HuH-7.5 (cell line): Measurements from ENCODE around the gene SYP.

Source experiments
- DNase-seq: peaks from one replicate; pipeline ENCODE4 v3.0.0; 2011; ENCODE audit warnings: low spot score

Gene SYP

GRCh38 chrX:49199906-49200771, at the start of gene SYP:
SYP (minus strand) TSS chrX:49200193; CDS start chrX:49200186, 7 bp downstream.
- peak; percentile 94 for DNase-seq

GRCh38 chrX:49249616-49250015, 49.6 kb upstream of the SYP start:
- DNase-seq, result no peak

GRCh38 chrX:49249071-49249470, 49.1 kb upstream of the SYP start:
- DNase-seq, result no peak

- no peak for DNase-seq
Measured at GRCh38 chrX:49247916-49248811, 48.2 kb upstream of the SYP start.

- DNase-seq, result no peak
Measured at GRCh38 chrX:49247346-49247745, 47.4 kb upstream of the SYP start.

GRCh38 chrX:49246541-49246940, 46.5 kb upstream of the SYP start:
- DNase-seq, result no peak

- no peak for DNase-seq
Measured at GRCh38 chrX:49244207-49244606, 44.2 kb upstream of the SYP start.

GRCh38 chrX:49243166-49243565, 43.2 kb upstream of the SYP start:
- DNase-seq, result no peak

- no peak for DNase-seq
Measured at GRCh38 chrX:49242545-49243066, 42.6 kb upstream of the SYP start.

- no peak for DNase-seq
Measured at GRCh38 chrX:49238735-49239134, 38.7 kb upstream of the SYP start.

- DNase-seq, result no peak
Measured at GRCh38 chrX:49237060-49237459, 37.1 kb upstream of the SYP start.

- DNase-seq, result no peak
Measured at GRCh38 chrX:49233887-49234555, 34.0 kb upstream of the SYP start.

GRCh38 chrX:49233176-49233575, 33.2 kb upstream of the SYP start, which contains the start of gene CACNA1F:
CACNA1F (minus strand) TSS chrX:49233340; CDS start chrX:49233309, 31 bp downstream.
- no peak for DNase-seq

GRCh38 chrX:49232525-49232924, 32.5 kb upstream of the SYP start:
- no peak for DNase-seq

- DNase-seq, result no peak
Measured at GRCh38 chrX:49231333-49232000, 31.5 kb upstream of the SYP start.

- DNase-seq, result no peak
Measured at GRCh38 chrX:49230500-49231232, 30.7 kb upstream of the SYP start.

GRCh38 chrX:49228185-49228584, 28.2 kb upstream of the SYP start:
- no peak for DNase-seq

- DNase-seq, result no peak
Measured at GRCh38 chrX:49227726-49228125, 27.7 kb upstream of the SYP start.

GRCh38 chrX:49226946-49227345, 27.0 kb upstream of the SYP start:
- no peak for DNase-seq

- no peak for DNase-seq
Measured at GRCh38 chrX:49225858-49226257, 25.9 kb upstream of the SYP start.

- DNase-seq, result no peak
Measured at GRCh38 chrX:49221868-49222267, 21.9 kb upstream of the SYP start.
